ENCODE data around the gene IRGC. TPM values are rescaled to one million over a fixed set of nuclear protein-coding genes. Genes with fewer than 3 reads are reported as not detected.
"Not testable (repeated sequence)": the region's sequence is repeated elsewhere in the genome, so short reads cannot be mapped to it uniquely, and the experiment has no call there.

The IRGC gene
- total RNA-seq = not detected

- DNase-seq = no peak
Measured at GRCh38 chr19:43715776-43716175, at the start of gene IRGC. TSS of gene IRGC (plus strand) at chr19:43716076. CDS start at chr19:43718559, 2,483 bp downstream.

- no peak for DNase-seq
Measured at GRCh38 chr19:43667126-43667875, 48.6 kb upstream of the IRGC start.

GRCh38 chr19:43667876-43668405, 47.9 kb upstream of the IRGC start:
- no peak for DNase-seq

- peak; percentile 97 for DNase-seq
Measured at GRCh38 chr19:43668406-43669109, 47.3 kb upstream of the IRGC start.

GRCh38 chr19:43672061-43672679, 43.7 kb upstream of the IRGC start:
- DNase-seq = no peak

GRCh38 chr19:43673637-43674036, 42.2 kb upstream of the IRGC start:
- no peak for DNase-seq

- DNase-seq = no peak
Measured at GRCh38 chr19:43674183-43674582, 41.7 kb upstream of the IRGC start.

- DNase-seq = no peak
Measured at GRCh38 chr19:43674596-43674995, 41.3 kb upstream of the IRGC start.

GRCh38 chr19:43675269-43675879, 40.5 kb upstream of the IRGC start:
- peak; percentile 35 for DNase-seq

GRCh38 chr19:43675906-43676305, 40.0 kb upstream of the IRGC start:
- DNase-seq = no peak

- DNase-seq = no peak
Measured at GRCh38 chr19:43678512-43679261, 37.2 kb upstream of the IRGC start.

GRCh38 chr19:43681821-43682220, 34.1 kb upstream of the IRGC start:
- no peak for DNase-seq

- DNase-seq = not testable (repeated sequence)
Measured at GRCh38 chr19:43682269-43682668, 33.6 kb upstream of the IRGC start.

GRCh38 chr19:43682824-43683661, 32.8 kb upstream of the IRGC start:
- DNase-seq = no peak

GRCh38 chr19:43683905-43684304, 32.0 kb upstream of the IRGC start:
- no peak for DNase-seq

GRCh38 chr19:43684326-43684725, 31.6 kb upstream of the IRGC start:
- DNase-seq = no peak

GRCh38 chr19:43687660-43687997, 28.2 kb upstream of the IRGC start:
- no peak for DNase-seq

- DNase-seq = no peak
Measured at GRCh38 chr19:43688059-43688701, 27.7 kb upstream of the IRGC start.

- no peak for DNase-seq
Measured at GRCh38 chr19:43690444-43690843, 25.4 kb upstream of the IRGC start.

GRCh38 chr19:43690890-43691289, 25.0 kb upstream of the IRGC start:
- DNase-seq = no peak

- no peak for DNase-seq
Measured at GRCh38 chr19:43691755-43692154, 24.1 kb upstream of the IRGC start.
